Measurements from ENCODE around the gene AK4. TPM values are rescaled to one million over a fixed set of nuclear protein-coding genes. Genes with fewer than 3 reads are reported as not detected.

Gene AK4
- polyA plus RNA-seq, 3 donors = 4.3 to 9.9 (median 6.7) TPM

- no CpG with 5 or more reads among the region's 1 CpG for WGBS (ENCODE audit: insufficient coverage)
- no peaks in the 10 kb centered on the region for H3K9me3 ChIP-seq (replicated peaks in 1 of 2; ENCODE audit: control insufficient read depth in 1 of 2, insufficient read depth in 1 of 2, low read length in 2 of 2)
- H3K27me3 ChIP-seq (ENCODE audit: control insufficient read depth in 2 of 2, insufficient read depth in 2 of 2, low read length in 2 of 2) = no peaks in the 10 kb centered on the region
- peaks cover 0 to 2% (median 0%) of the 10 kb centered on the region in 3 donors for H3K27me3 Mint-ChIP-seq (ENCODE audit: low read depth in 3 of 3)
- H3K4me3 Mint-ChIP-seq = no peak overlapping the region
- intact Hi-C loops (cut with micrococcal nuclease) = no loop called here
- H3K4me1 ChIP-seq (ENCODE audit: control insufficient read depth in 1 of 2, insufficient read depth in 2 of 2, low read length in 2 of 2) = peaks cover 6 to 10% of the 10 kb centered on the region in 2 donors
- H3K9ac ChIP-seq (ENCODE audit: insufficient read depth, low read length, poor library complexity, severe bottlenecking) = no peak overlapping the region
- peaks cover 0 to 8% of the 10 kb centered on the region in 2 donors for H3K36me3 Mint-ChIP-seq
- DNase-seq = no peak
- H3K9me3 Mint-ChIP-seq = no peaks in the 10 kb centered on the region
- no peaks in the 10 kb centered on the region for H4K20me1 ChIP-seq (ENCODE audit: insufficient read depth, low read length)
- H3K36me3 ChIP-seq (replicated peaks in 1 of 2; ENCODE audit: control insufficient read depth in 1 of 2, insufficient read depth in 2 of 2, low read length in 2 of 2) = no peaks in the 10 kb centered on the region
- H3K4me3 ChIP-seq (replicated peaks in 1 of 3; ENCODE audit: low read depth in 2 of 3, low read length in 3 of 3) = no peak overlapping the region
- H3K79me2 ChIP-seq (ENCODE audit: insufficient read depth, low read length) = peaks cover 20% of the 10 kb centered on the region
- no peak overlapping the region for H3K4me2 ChIP-seq (replicated peaks; ENCODE audit: extremely low read depth, low read length, poor library complexity, severe bottlenecking)
- H3K27ac Mint-ChIP-seq = no peak overlapping the region
- peaks cover 8% of the 10 kb centered on the region for H3K4me1 Mint-ChIP-seq
- H2AFZ ChIP-seq (ENCODE audit: insufficient read depth, low read depth, low read length, poor library complexity, severe bottlenecking) = no peak overlapping the region
- no peak overlapping the region for H3K27ac ChIP-seq (ENCODE audit: low read depth in 1 of 2, low read length in 2 of 2)
- TF ChIP-seq CTCF (IDR thresholded peaks at IDR 0.05) = no peak
These were observed 33.0 kb downstream of the AK4 start for GRCh38 chr1:65180977-65181376.

- TF ChIP-seq CTCF (IDR thresholded peaks at IDR 0.05) = no peak
- no peak overlapping the region for H3K4me2 ChIP-seq (replicated peaks; ENCODE audit: extremely low read depth, low read length, poor library complexity, severe bottlenecking)
- Mint-ChIP-seq H3K27ac (no peak overlapping the region), H3K27me3 (ENCODE audit: low read depth in 3 of 3) (peaks cover 0 to 2% (median 0%) of the 10 kb centered on the region in 3 donors), H3K9me3 (no peaks in the 10 kb centered on the region), H3K4me1 (no peaks in the 10 kb centered on the region), H3K36me3 (peaks cover 0 to 4% of the 10 kb centered on the region in 2 donors), H3K4me3 (no peak overlapping the region)
- no peak overlapping the region for H3K27ac ChIP-seq (ENCODE audit: low read depth in 1 of 2, low read length in 2 of 2)
- H3K36me3 ChIP-seq (replicated peaks in 1 of 2; ENCODE audit: control insufficient read depth in 1 of 2, insufficient read depth in 2 of 2, low read length in 2 of 2) = no peaks in the 10 kb centered on the region
- no peaks in the 10 kb centered on the region for H3K4me1 ChIP-seq (ENCODE audit: control insufficient read depth in 1 of 2, insufficient read depth in 2 of 2, low read length in 2 of 2)
- WGBS (ENCODE audit: insufficient coverage) = no CpG with 5 or more reads among the region's 2 CpGs
- no peaks in the 10 kb centered on the region for H3K9me3 ChIP-seq (replicated peaks in 1 of 2; ENCODE audit: control insufficient read depth in 1 of 2, insufficient read depth in 1 of 2, low read length in 2 of 2)
- no peak overlapping the region for H3K9ac ChIP-seq (ENCODE audit: insufficient read depth, low read length, poor library complexity, severe bottlenecking)
- no peak overlapping the region for H3K4me3 ChIP-seq (replicated peaks in 1 of 3; ENCODE audit: low read depth in 2 of 3, low read length in 3 of 3)
- H3K27me3 ChIP-seq (ENCODE audit: control insufficient read depth in 2 of 2, insufficient read depth in 2 of 2, low read length in 2 of 2) = no peaks in the 10 kb centered on the region
- peaks cover 10% of the 10 kb centered on the region for H3K79me2 ChIP-seq (ENCODE audit: insufficient read depth, low read length)
- intact Hi-C loops (cut with micrococcal nuclease) = no loop called here
- H2AFZ ChIP-seq (ENCODE audit: insufficient read depth, low read depth, low read length, poor library complexity, severe bottlenecking) = no peak overlapping the region
- no peaks in the 10 kb centered on the region for H4K20me1 ChIP-seq (ENCODE audit: insufficient read depth, low read length)
- no peak for DNase-seq
These were observed 34.8 kb downstream of the AK4 start for GRCh38 chr1:65182658-65183268.

Measured in CD14-positive monocyte (primary cell).